HCT116 (cell line): ENCODE data around the gene IFI44. TPM values are rescaled to one million over a fixed set of nuclear protein-coding genes. Genes with fewer than 3 reads are reported as not detected.
A peak's percentile ranks its signal among the peaks of the same experiment; 100 is the strongest.

ENCODE experiments used
- ATAC-seq: fragments of 200-7000 bp; cut with Tn5 transposase; 2 replicates; pipeline ENCODE4 v1.9.1; 2020; ENCODE audit warnings: mild to moderate bottlenecking, moderate library complexity
- BruUV-seq: library from RNA; stranded (reverse); fragments of 400-500 nt; replicated peaks from 2 replicates; lab custom pipeline; 2021; lab: Mats Ljungman, UMichigan
- CTCF ChIA-PET: fragments of 300-600 bp; sonication (Branson Sonifier 250); formaldehyde crosslinking; loops from one replicate; lab custom pipeline; 2021; ENCODE audit warnings: antibody characterized with exemption; lab: Charles Lee
- POLR2A ChIA-PET: fragments of 300-600, 350-600 bp; sonication (Branson Sonifier 250); formaldehyde crosslinking; loops from one replicate; lab custom pipeline; 2021; ENCODE audit warnings: antibody characterized with exemption; lab: Charles Lee
- RAD21 ChIA-PET, 2 experiments: fragments of 300-600 bp; sonication (Branson Sonifier 250); formaldehyde crosslinking; loops; one replicate each; lab custom pipeline; 2023; ENCODE audit warnings: low total read pairs in 2 of 2; ENCODE audit not compliant: uncharacterized antibody in 2 of 2, unreplicated experiment in 2 of 2, low non-redundant PET in 1 of 2; lab: Charles Lee
- DNase-seq: peaks from one replicate; pipeline ENCODE4 v3.0.0-alpha.2; 2010; ENCODE audit warnings: low read depth, low spot score
- H2AFZ ChIP-seq: fragments of 200-600 bp; shearing (Covaris generic), sonication (generic); 2 replicates; pipeline ENCODE4 v1.6.1; 2017; ENCODE audit warnings: low read depth, mixed run types, mixed read lengths, antibody characterized with exemption, low read length; ENCODE audit not compliant: poor library complexity, severe bottlenecking
- H3K27ac ChIP-seq: 2 replicates; pipeline ENCODE4 v1.5.1; 2012; ENCODE audit warnings: low read depth, low read length
- H3K27me3 ChIP-seq: fragments of 200-600 bp; sonication (generic); 2 replicates; pipeline ENCODE4 v1.6.1; 2016; ENCODE audit warnings: mixed run types, low read length, mixed read lengths; ENCODE audit not compliant: insufficient read depth
- H3K36me3 ChIP-seq, 2 experiments: fragments of 200-500 bp in 1 of 2; fragments of 200-600 bp in 1 of 2; sonication (Bioruptor generic) in 1 of 2; sonication (generic) in 1 of 2; 2 replicates each; pipeline versions ENCODE4 v1.5.1 to v1.6.1; 2014 to 2016; ENCODE audit warnings: low read length in 2 of 2, inconsistent platforms in 1 of 2, mixed read lengths in 1 of 2, mixed run types in 1 of 2; ENCODE audit not compliant: insufficient read depth in 2 of 2, control insufficient read depth in 1 of 2
- H3K4me1 ChIP-seq, 2 experiments: fragments of 200-600 bp in 1 of 2; sonication (generic) in 1 of 2; 2 replicates each; pipeline versions ENCODE4 v1.5.1 to v1.6.1; 2012 to 2017; ENCODE audit warnings: low read length in 2 of 2, inconsistent platforms in 1 of 2, mild to moderate bottlenecking in 1 of 2, mixed read lengths in 1 of 2, mixed run types in 1 of 2, moderate library complexity in 1 of 2; ENCODE audit not compliant: insufficient read depth in 2 of 2, control insufficient read depth in 1 of 2
- H3K4me2 ChIP-seq: fragments of 200-600 bp; sonication (generic); 2 replicates; pipeline ENCODE4 v1.6.1; 2017; ENCODE audit warnings: mixed run types, low read length, mixed read lengths
- H3K4me3 ChIP-seq, 2 experiments: fragments of 200-600 bp in 1 of 2; sonication (generic) in 1 of 2; replicated peaks in 1 of 2; 2 replicates each; pipeline ENCODE4 v1.5.1; 2011 to 2016; ENCODE audit warnings: low read length in 2 of 2, control low read depth in 1 of 2, low read depth in 1 of 2, mild to moderate bottlenecking in 1 of 2, mixed read lengths in 1 of 2, mixed run types in 1 of 2
- H3K79me2 ChIP-seq: fragments of 200-600 bp; sonication (generic); 2 replicates; pipeline ENCODE4 v1.6.1; 2017; ENCODE audit warnings: mild to moderate bottlenecking, mixed run types, low read length, moderate library complexity, mixed read lengths; ENCODE audit not compliant: insufficient read depth
- H3K9ac ChIP-seq: fragments of 200-600 bp; sonication (generic); 2 replicates; pipeline ENCODE4 v1.6.1; 2016; ENCODE audit warnings: low read length, mixed read lengths
- H3K9me2 ChIP-seq: fragments of 200-600 bp; sonication (generic), shearing (Covaris generic); 2 replicates; pipeline ENCODE4 v1.6.1; 2017; ENCODE audit warnings: mixed run types, mild to moderate bottlenecking, moderate library complexity; ENCODE audit not compliant: insufficient read depth
- H3K9me3 ChIP-seq, 2 experiments: fragments of 200-500 bp in 1 of 2; fragments of 200-600 bp in 1 of 2; sonication (Bioruptor generic) in 1 of 2; sonication (generic) in 1 of 2; 2 replicates each; pipeline ENCODE4 v1.6.1; 2014 to 2017; ENCODE audit warnings: low read length in 2 of 2, mixed read lengths in 2 of 2, inconsistent platforms in 1 of 2, low read depth in 1 of 2, mild to moderate bottlenecking in 1 of 2, mixed run types in 1 of 2, moderate library complexity in 1 of 2; ENCODE audit not compliant: control insufficient read depth in 1 of 2, insufficient read depth in 1 of 2
- H4K20me1 ChIP-seq: fragments of 200-600 bp; sonication (generic), shearing (Covaris generic); 2 replicates; pipeline ENCODE4 v1.6.1; 2017; ENCODE audit warnings: mixed run types, mild to moderate bottlenecking, moderate library complexity; ENCODE audit not compliant: insufficient read depth
- CBX3 ChIP-seq: IDR thresholded peaks from 2 replicates; pipeline ENCODE4 v1.6.1; 2012; ENCODE audit warnings: low read depth
- CEBPB ChIP-seq: IDR thresholded peaks from 2 replicates; pipeline ENCODE4 v1.6.1; 2012; ENCODE audit warnings: low read depth
- CTCF ChIP-seq, 3 experiments: fragments of 200-600 bp in 1 of 3; sonication (generic) in 1 of 3; IDR thresholded peaks in 2 of 3; conservative IDR thresholded peaks in 1 of 3; 2 replicates each; pipeline ENCODE4 v1.5.1; 2012 to 2017; ENCODE audit warnings: low read depth in 2 of 3, low read length in 2 of 3, antibody characterized with exemption in 1 of 3, borderline replicate concordance in 1 of 3, control low read depth in 1 of 3, mild to moderate bottlenecking in 1 of 3, mixed read lengths in 1 of 3, mixed run types in 1 of 3, moderate library complexity in 1 of 3; ENCODE audit not compliant: insufficient read depth in 1 of 3
- ELF1 ChIP-seq: IDR thresholded peaks from 2 replicates; pipeline ENCODE4 v1.6.1; 2012; ENCODE audit warnings: low read depth, borderline replicate concordance
- EZH2 ChIP-seq: fragments of 200-600 bp; sonication (generic); IDR thresholded peaks from 2 replicates; pipeline ENCODE4 v1.6.1; 2017; ENCODE audit warnings: antibody characterized with exemption, mixed run types
- EZH2phosphoT487 ChIP-seq: fragments of 200-600 bp; IDR thresholded peaks from 2 replicates; pipeline ENCODE4 v1.6.1; 2018; ENCODE audit warnings: antibody characterized with exemption, borderline replicate concordance
- MAX ChIP-seq: IDR thresholded peaks from 2 replicates; pipeline ENCODE4 v1.6.1; 2012
- POLR2AphosphoS5 ChIP-seq: IDR thresholded peaks from 2 replicates; pipeline ENCODE4 v1.6.1; 2011; ENCODE audit warnings: mild to moderate bottlenecking, low read depth, low read length, moderate library complexity
- RAD21 ChIP-seq: IDR thresholded peaks from 2 replicates; pipeline ENCODE4 v1.6.1; 2012; ENCODE audit warnings: low read depth, mild to moderate bottlenecking
- SIN3A ChIP-seq: IDR thresholded peaks from 2 replicates; pipeline ENCODE4 v1.6.1; 2012; ENCODE audit warnings: low read depth
- YY1 ChIP-seq: IDR thresholded peaks from 2 replicates; pipeline ENCODE4 v1.6.1; 2011; ENCODE audit warnings: low read length, low read depth, moderate library complexity, mild to moderate bottlenecking; ENCODE audit not compliant: insufficient replicate concordance; ENCODE audit errors: extremely low read depth
- ZBTB33 ChIP-seq: IDR thresholded peaks from 2 replicates; pipeline ENCODE4 v1.6.1; 2011; ENCODE audit warnings: mild to moderate bottlenecking, low read length, moderate library complexity; ENCODE audit not compliant: insufficient replicate concordance; ENCODE audit errors: extremely low read depth
- ZFX ChIP-seq: fragments of 450-650 bp; IDR thresholded peaks from 2 replicates; pipeline ENCODE4 v1.6.1; 2017
- ZNF274 ChIP-seq: fragments of 200-500 bp; sonication (Bioruptor generic); IDR thresholded peaks from 2 replicates; pipeline ENCODE4 v1.6.1; 2014; ENCODE audit warnings: mild to moderate bottlenecking, low read depth, low read length, inconsistent platforms
- intact Hi-C: fragments of 100-400 bp; cut with micrococcal nuclease; formaldehyde crosslinking; loops from 2 replicates; pipeline ENCODE4 v1.10.0; 2022
- total RNA-seq: library from RNA; stranded (reverse); gene quantifications from one replicate; pipeline ENCODE4 v1.2.1, GENCODE V29; 2021; ENCODE audit not compliant: unreplicated experiment

Gene IFI44
- total RNA-seq, 1 experiment from 2014 or later = 0.66 TPM

GRCh38 chr1:78607944-78608343, 41.7 kb upstream of the IFI44 start (continued):
- TF ChIP-seq ZBTB33 = no peak
- no peak for TF ChIP-seq EZH2phosphoT487
- no peak for TF ChIP-seq SIN3A
- no peak for TF ChIP-seq ELF1
- no peak for TF ChIP-seq MAX
- no peak for TF ChIP-seq ZFX
- TF ChIP-seq YY1 = no peak
- no peak for TF ChIP-seq CBX3
- no peak for TF ChIP-seq RAD21
- no peak for TF ChIP-seq EZH2
- TF ChIP-seq CEBPB = no peak
- no peak for TF ChIP-seq POLR2AphosphoS5

GRCh38 chr1:78617615-78618026, 32.0 kb upstream of the IFI44 start:
- H3K27me3 ChIP-seq = no peaks in the 10 kb centered on the region
- TF ChIP-seq MAX (peak; percentile 92), ZNF274 (no peak), RAD21 (peak; percentile 79), CBX3 (0 out of 2 replicates have a peak, but pooled peaks have one; percentile 33), CTCF (IDR thresholded peaks at IDR 0.05 in 2 of 3, conservative IDR thresholded peaks at IDR 0.05 in 1 of 3; ENCODE audit: borderline replicate concordance in 1 of 3, insufficient read depth in 1 of 3, low read depth in 2 of 3, low read length in 2 of 3) (peak; percentile 70 to 85 (median 79))
- TF ChIP-seq, all 23 proteins: peak for 4
- BruUV-seq = no TSS peak
- no peak overlapping the region for H3K4me2 ChIP-seq
- no peaks in the 10 kb centered on the region for H3K79me2 ChIP-seq
- RAD21 ChIA-PET = no interaction called here
- H3K4me1 ChIP-seq = peaks cover 0 to 3% of the 10 kb centered on the region in 2 experiments; a peak in 2 of 4 replicates
- no peaks in the 10 kb centered on the region for H4K20me1 ChIP-seq
- POLR2A ChIA-PET = no interaction called here
- DNase-seq (peak; percentile 79), ATAC-seq (peak; percentile 92)
- H3K27ac ChIP-seq = no peak overlapping the region
- H3K36me3 ChIP-seq = no peaks in the 10 kb centered on the region
- intact Hi-C loops = loop anchor here (1.0 to 5.0 kb wide), 2 partner anchors 59 to 580 kb away; no protein-coding TSS in a partner anchor
- CTCF ChIA-PET = interaction anchor here (0.6 to 1.6 kb wide), 15 partner anchors 9 to 496 kb away, joined by 3 to 11 read pairs (median 5); no protein-coding TSS in a partner anchor
- H3K4me3 ChIP-seq = no peak overlapping the region
- no peak overlapping the region for H3K9ac ChIP-seq
- H2AFZ ChIP-seq = peak overlapping the region; percentile 60
- no peaks in the 10 kb centered on the region for H3K9me2 ChIP-seq
- no peaks in the 10 kb centered on the region for H3K9me3 ChIP-seq
